Activated CD8-positive, alpha-beta memory T cell treated with anti-CD3 and anti-CD28 coated beads, Interleukin-2, amount 10 ng/mL, durations not matched to agents 7 days and 5 days (primary cell): ENCODE results near the gene ARHGAP26. TPM values are rescaled to one million over a fixed set of nuclear protein-coding genes. Genes with fewer than 3 reads are reported as not detected.

Source experiments
- ATAC-seq: fragments of 150-1000 bp; cut with Tn5 transposase; one replicate; pipeline ENCODE4 v1.10.0; 2021; ENCODE audit warnings: moderate library complexity
- CTCF ChIA-PET: fragments of 350-600 bp; sonication (Branson Sonifier 250); formaldehyde crosslinking; loops from one replicate; lab custom pipeline; 2021; ENCODE audit warnings: antibody characterized with exemption; lab: Charles Lee
- DNase-seq: peaks from one replicate; pipeline ENCODE4 v3.0.0-alpha.2; 2020
- H3K27ac Mint-ChIP-seq: one replicate; pipeline ENCODE4 v1.8.0; 2021; ENCODE audit warnings: mild to moderate bottlenecking, mixed read lengths
- H3K27me3 Mint-ChIP-seq: one replicate; pipeline ENCODE4 v1.8.0; 2021; ENCODE audit warnings: mixed read lengths
- H3K36me3 Mint-ChIP-seq: one replicate; pipeline ENCODE4 v1.8.0; 2021; ENCODE audit warnings: mild to moderate bottlenecking, mixed read lengths
- H3K4me1 Mint-ChIP-seq: one replicate; pipeline ENCODE4 v1.8.0; 2021; ENCODE audit warnings: mixed read lengths
- H3K4me3 Mint-ChIP-seq: one replicate; pipeline ENCODE4 v1.8.0; 2021; ENCODE audit warnings: mild to moderate bottlenecking, moderate library complexity, mixed read lengths
- H3K9me3 Mint-ChIP-seq: one replicate; pipeline ENCODE4 v1.8.0; 2022; ENCODE audit warnings: low read depth, mixed read lengths
- total RNA-seq, 2 experiments: library from RNA; stranded (reverse); gene quantifications; one replicate each; pipeline ENCODE4 v1.2.3, GENCODE V29; 2021

The ARHGAP26 gene
- total RNA-seq, 2 experiments from 2014 or later = 12.6 to 38.9 TPM

- Mint-ChIP-seq H3K9me3 (peaks cover 11% of the 10 kb centered on the region), H3K36me3 (peaks cover 13% of the 10 kb centered on the region), H3K27me3 (no peaks in the 10 kb centered on the region), H3K4me3 (no peak overlapping the region), H3K27ac (no peak overlapping the region), H3K4me1 (peaks cover 3% of the 10 kb centered on the region)
- DNase-seq = no peak
- ATAC-seq = no peak
- CTCF ChIA-PET = no interaction called here
Measured at GRCh38 chr5:143271431-143271830, 501.3 kb downstream of the ARHGAP26 start.

- peaks cover 3% of the 10 kb centered on the region for H3K9me3 Mint-ChIP-seq
- H3K4me1 Mint-ChIP-seq = peaks cover 3% of the 10 kb centered on the region
- ATAC-seq = no peak
- H3K27me3 Mint-ChIP-seq = no peaks in the 10 kb centered on the region
- CTCF ChIA-PET = no interaction called here
- no peak overlapping the region for H3K27ac Mint-ChIP-seq
- no peak overlapping the region for H3K4me3 Mint-ChIP-seq
- H3K36me3 Mint-ChIP-seq = peaks cover 23% of the 10 kb centered on the region
- no peak for DNase-seq
Measured at GRCh38 chr5:143274952-143275351, 504.8 kb downstream of the ARHGAP26 start.

- CTCF ChIA-PET = no interaction called here
- DNase-seq (no peak), ATAC-seq (no peak)
- peaks cover 3% of the 10 kb centered on the region for H3K4me1 Mint-ChIP-seq
- H3K27me3 Mint-ChIP-seq = no peaks in the 10 kb centered on the region
- H3K9me3 Mint-ChIP-seq = peaks cover 3% of the 10 kb centered on the region
- no peak overlapping the region for H3K27ac Mint-ChIP-seq
- H3K36me3 Mint-ChIP-seq = peaks cover 24% of the 10 kb centered on the region
- H3K4me3 Mint-ChIP-seq = no peak overlapping the region
Measured at GRCh38 chr5:143275512-143276363, 505.6 kb downstream of the ARHGAP26 start.

GRCh38 chr5:143277536-143277935 lies 507.4 kb downstream of the ARHGAP26 start:
- Mint-ChIP-seq H3K27ac (no peak overlapping the region), H3K4me3 (no peak overlapping the region)
- CTCF ChIA-PET = no interaction called here

More at GRCh38 chr5:143277536-143277935, 507.4 kb downstream of the ARHGAP26 start:
- H3K36me3 Mint-ChIP-seq = peaks cover 31% of the 10 kb centered on the region
- no peaks in the 10 kb centered on the region for H3K27me3 Mint-ChIP-seq
- no peak for ATAC-seq
- H3K4me1 Mint-ChIP-seq = peaks cover 3% of the 10 kb centered on the region
- DNase-seq = no peak
- peaks cover 3% of the 10 kb centered on the region for H3K9me3 Mint-ChIP-seq

Other genes with a start within 250 kb of the ARHGAP26 start
- gene FGF1, start 84.3 kb upstream of the ARHGAP26 start, total RNA-seq = not detected